NCI-H345 (cell line): ENCODE results near the gene KMT2D.
A peak's percentile ranks its signal among the peaks of the same experiment; 100 is the strongest.
"Not testable (repeated sequence)": the region's sequence is repeated elsewhere in the genome, so short reads cannot be mapped to it uniquely, and the experiment has no call there.

Experiments used
- DNase-seq: peaks from one replicate; lab custom pipeline; 2025; lab: John Stamatoyannopoulos, UW

The KMT2D gene

DNA sequence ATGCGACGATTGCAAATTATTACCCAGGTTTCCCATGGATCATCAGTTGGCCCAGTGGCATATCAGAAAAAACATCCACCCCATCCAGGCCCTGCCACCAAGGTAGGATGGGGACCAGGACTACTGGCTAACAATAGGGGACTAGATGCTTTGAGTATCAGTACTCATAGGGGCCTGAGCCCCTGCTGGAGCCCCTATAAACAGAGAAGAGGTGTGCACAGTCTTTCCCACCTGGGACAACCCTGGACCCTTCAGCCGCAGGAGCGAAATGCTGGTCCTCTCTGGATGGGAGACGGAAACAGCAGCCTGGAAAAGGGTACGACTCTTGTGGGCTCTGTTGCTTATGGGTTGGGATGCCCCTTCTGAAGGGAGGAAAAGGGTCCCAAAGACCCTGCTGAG is 28.3 kb upstream of the KMT2D start:
- no peak for DNase-seq

DNA sequence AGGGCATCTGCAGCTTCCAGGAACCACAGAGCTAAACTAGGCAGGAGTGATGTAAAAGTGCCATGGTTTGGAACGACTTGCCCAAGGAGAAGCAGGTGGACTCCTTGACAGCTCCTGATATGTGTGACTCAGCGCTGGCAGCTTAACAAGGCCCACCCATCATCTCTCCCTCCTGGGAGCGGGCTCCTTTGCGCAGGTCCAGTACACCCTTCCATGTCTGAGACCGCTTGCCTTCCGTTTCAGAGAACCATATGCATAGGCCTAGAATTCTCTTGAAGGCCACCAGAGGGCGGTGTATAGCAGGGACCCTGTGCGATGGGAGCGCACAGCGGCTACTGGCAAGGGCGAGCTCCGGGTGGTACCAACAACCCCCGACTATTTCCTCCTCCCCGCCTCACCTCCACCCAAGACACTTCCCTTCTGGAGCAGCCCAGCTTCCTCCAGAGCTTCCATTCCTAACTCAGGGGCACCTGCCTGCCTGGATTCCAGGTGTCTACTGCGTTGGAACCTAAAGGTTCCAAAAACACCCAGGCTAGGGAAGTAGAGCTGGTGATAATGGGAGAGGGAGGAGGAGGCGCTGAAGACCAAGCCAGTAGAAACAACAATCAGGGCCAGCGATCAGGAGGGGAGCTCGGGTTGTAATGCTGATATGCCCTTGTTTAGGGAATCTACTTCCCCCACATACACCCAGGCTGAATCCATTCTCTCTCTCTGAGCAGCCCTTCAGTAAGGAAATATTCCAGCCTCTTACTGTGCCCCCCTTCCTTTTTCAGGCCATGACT is 27.7 kb upstream of the KMT2D start:
- DNase-seq: peak; percentile 53

DNA sequence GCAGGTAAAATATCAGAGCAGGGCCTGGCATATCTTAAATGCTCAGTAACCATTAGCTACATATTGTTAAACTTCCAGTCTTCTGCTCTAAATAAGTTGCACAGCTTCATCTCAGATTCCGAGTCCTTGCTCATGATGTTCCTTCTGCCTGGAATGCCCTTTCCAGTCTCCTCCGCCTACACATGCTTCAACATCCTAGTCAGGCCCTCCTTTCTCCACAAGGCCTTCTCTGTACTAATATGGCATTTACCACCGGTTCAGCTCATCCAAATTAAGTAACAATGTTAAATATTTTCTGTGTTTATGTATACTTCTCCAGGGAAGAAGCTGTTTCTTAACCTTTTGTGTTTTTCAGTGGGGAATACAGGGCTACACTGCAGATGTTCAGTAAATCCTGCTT is 25.5 kb upstream of the KMT2D start:
- DNase-seq: no peak

DNA sequence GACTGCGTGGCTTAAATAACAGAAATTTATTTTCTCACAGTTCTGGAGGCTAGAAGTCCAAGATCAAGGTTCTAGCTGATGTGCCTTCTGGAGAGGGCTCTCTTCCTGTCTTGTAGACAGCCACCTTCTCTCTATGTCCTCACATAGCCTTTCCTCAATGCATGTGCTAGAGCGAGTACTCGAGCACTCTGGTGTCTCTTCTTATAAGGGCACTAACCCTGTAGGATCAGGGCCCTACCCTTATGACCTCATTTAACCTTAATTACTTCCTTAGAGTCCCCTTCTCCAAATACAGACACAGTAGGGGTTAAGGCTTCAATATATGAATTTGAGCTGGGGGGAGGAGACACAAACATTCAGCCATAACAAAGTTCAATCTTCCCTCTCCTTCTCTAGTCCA is 23.8 kb upstream of the KMT2D start:
- DNase-seq: no peak

DNA sequence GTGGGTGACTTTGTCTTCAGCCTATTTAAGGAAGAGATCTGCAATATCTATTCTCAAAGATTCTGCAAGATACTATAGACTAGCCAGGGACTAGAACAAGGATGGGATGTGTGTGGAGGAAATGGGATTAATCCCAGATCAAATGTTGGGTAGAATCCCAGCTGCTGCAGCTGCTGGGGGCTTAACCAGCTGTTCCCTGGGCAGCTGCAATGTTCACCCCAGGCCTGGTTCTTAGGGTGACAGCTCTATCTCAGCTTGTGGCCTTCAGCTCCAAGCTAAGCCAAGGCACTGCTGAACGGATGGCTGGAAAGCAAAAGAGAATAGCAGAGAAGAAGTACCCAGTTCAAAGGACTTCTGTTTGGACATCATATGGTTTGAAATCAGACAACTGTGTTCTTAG is 19.2 kb upstream of the KMT2D start:
- no peak for DNase-seq

DNA sequence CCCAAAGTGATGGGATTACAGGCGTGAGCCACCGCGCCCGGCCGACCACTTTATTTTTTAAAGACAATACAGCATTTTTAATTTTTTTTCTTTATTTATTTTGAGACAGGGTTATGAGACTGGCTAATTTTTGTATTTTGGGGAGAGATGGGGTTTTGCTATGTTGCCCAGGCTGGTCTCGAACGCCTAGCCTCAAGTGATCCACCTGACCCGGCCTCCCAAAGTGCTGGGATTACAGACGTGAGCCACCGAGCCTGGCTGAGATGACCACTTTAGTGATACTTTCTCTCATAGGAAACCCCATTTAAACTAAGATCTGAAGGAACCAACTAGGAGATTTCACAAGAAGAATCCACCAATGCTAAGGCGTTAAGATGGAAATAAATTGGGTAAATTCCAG is 10.4 kb upstream of the KMT2D start:
- DNase-seq: no peak

DNA sequence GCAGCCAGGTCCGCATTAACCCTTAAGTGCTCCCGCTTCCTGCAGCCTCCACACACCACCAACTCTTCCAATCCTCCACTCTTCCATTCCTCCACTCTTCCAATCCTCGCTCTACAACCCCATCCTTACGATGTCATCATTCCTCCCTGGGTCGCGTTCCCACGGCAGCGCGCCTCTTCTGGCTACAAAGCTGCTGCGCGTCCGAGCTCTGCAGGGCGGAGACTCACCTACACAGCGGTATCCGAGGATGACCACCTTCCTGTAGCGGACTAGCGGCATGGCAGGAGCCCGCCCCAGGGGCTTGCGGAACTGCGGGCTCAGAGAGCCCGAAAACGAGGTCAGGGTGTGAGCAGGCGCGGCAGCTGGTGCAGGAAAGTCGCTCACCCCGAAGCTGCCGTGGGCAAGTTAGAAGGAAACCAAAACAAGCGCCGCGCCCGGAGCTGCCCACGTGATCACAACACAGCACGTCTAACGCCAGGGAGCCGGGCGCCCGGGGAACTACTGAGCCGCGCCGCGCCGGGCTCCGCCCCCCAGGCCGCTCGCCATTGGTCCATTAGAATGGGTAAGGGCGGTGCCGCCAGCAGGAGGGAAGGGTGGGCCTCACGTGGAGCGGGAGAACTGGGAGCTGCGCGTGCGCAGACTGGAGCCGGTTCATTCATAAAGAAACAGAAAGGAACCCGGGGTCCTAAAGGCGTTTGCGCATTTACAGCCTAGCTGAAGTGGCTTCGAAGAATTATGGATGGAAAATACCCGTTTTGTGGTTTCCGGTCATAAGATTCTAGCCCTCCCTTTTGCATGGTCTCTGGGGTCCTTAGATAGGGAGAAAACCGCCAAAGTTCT is 9.1 kb upstream of the KMT2D start, which contains the start of gene RHEBL1:
RHEBL1 (minus strand) TSS at position 473 of the 840 bp plus-strand sequence; CDS start at position 279, 194 bp downstream.
- DNase-seq: peak; percentile 85

DNA sequence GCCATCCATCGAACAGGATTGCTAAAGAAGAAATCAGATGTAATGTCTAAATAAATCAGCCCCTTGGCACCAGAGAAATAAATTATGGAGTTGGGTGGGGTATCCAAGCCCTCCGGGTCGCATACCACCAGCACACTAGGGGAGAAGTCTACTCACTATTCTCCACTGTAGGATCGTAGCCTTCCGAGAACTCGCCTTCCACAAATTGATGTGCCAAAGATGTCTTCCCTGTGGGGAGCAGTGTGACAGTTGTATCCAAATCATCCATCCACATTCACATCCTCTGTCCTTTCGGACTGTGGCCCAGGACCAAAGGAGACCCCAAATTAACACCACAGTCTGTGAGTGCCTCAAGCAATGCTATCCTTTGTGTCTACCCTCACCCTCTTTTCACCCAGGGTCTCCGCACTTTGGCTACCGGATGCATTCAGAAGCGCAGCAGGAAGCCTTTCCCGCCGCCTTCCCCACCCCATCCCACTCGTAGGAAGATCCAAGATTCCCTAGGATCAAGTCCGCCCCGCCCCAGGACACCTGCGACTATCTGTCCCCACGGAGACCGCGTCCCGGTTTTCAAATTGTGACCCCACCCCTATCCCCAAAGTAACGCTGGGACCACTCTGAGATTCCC is 8.4 kb upstream of the KMT2D start:
- no peak for DNase-seq

DNA sequence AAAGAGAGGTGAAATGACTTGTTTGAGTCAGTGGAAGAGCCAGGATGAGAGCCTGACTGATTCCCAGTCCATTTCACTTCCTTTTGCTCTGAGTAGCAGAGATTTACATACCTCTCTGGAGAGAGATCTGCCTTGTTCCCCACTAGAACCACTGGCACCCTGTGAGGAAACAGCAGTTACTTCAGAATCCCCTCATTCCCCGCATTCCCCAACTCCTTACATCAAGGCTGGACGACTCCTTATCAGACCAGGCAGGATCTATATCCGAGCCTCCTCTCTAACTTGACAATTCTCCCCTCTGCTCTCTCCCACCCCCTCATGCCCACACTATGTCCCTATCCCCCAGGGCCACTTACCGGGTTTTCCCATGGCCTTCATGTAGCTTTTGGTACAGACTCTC is 5.5 kb upstream of the KMT2D start:
- DNase-seq: no peak

DNA sequence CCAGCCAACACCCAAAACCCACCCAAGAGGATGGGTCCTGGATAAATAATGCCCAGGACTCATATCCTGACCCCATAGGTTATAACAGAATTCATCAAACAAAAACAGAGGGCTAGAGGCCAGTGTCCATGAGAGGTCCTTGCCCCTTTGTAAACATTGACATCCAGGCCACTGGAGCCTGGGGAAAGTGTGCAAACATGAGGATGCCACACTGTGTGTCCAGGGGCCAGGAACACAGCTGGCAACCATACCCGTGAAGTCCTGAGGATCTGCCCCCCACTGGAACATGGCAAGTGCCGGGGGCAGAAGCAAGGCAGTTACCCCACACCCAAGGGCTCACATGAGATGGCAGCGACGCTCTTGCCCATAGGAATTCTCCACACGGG is 4.2 kb upstream of the KMT2D start:
- DNase-seq: no peak

DNA sequence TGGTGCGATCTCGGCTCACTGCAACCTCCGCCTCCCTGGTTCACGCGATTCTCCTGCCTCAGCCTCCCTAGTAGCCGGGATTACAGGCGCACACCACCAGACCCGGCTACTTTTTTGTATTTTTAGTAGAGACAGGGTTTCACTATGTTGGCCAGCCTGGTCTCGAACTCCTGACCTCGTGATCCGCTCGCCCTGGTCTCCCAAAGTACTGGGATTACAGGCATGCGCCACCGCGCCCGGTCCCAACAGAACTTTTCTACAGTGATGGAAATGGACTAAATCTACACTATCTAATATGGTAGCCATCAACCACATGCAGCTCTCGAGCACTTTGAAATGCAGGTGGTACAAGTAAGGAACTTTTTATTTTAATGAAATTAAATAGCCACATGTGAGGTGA is 1.3 kb upstream of the KMT2D start:
- not testable (repeated sequence) for DNase-seq

DNA sequence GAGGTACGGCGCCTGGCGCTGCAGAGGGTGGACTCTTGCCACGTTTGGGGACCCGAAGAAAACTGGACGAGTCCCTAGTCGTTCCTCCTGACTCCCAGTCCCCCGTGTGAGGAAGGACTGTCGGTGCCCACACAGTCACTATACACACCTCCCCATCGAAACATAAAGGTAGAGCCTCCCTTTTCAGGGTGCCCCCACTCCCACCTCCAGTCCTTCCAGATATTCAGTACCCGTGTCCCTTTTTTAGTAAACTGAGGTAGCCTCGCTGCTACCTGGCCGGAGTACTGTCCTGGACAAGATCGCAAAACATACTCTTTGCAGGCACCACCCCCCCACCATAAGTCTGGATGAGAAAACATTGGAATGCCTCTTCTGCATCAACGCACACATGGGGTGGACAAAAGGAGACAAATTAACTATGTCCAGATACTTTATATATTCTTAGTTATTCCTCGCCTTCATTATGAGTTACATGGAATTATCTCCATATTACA is 610 bp upstream of the KMT2D start:
- no peak for DNase-seq

DNA sequence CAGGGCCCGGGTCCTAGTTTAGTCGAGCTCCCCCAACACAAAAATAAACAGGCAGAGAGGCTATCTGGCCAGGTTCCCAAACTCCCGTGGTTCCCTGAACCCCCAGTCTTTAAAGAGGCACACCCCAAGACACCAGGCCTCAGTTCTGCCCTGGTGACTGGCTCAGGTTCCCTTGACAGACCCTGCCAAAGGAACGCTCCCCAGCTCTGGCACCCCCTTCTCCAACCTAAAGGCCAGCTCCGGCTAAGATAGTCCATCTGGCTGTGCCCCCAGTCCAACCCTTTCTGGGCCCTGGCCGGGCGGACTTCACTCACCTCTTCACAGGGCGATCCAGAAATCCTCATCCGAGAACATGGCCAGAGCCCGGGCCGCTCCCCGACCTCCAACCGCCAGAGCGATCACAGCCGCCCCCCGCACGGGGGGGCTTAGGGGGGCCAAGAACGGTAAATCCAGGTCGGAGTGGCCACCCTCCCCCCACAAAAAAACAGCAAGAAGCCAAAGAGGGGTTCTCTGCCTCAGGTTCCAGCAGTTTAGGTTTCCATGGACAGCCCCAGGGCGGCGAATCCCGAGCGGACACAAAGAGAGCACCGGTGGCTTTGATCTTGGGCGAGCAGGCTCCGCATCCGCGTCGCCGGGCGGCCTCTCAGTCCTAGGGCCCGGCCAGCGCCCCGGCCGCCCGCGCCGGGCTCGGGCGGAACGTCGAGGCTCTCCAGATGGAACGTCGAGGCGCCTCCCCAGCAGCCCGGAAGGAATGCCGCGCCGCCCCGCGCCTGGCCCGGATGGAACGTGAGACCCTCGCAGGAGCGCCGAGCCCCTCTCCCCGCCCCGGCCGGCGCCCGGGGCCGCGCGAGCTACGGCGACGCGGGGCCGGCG is 1.1 kb downstream of the KMT2D start:
- DNase-seq: no peak

DNA sequence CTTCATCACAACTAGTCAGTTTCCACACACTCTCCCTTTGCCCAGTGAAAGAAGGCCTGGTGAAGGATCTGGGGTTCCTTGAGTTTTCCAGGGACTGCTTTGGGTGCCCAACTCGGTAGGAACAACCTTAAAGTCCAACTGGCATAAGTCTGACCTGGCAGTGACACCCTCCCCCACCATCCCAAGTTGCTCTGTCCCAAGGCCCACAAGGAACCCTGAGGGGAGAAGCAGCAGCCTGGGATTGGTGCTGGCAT is 1.6 kb downstream of the KMT2D start:
- DNase-seq: no peak

DNA sequence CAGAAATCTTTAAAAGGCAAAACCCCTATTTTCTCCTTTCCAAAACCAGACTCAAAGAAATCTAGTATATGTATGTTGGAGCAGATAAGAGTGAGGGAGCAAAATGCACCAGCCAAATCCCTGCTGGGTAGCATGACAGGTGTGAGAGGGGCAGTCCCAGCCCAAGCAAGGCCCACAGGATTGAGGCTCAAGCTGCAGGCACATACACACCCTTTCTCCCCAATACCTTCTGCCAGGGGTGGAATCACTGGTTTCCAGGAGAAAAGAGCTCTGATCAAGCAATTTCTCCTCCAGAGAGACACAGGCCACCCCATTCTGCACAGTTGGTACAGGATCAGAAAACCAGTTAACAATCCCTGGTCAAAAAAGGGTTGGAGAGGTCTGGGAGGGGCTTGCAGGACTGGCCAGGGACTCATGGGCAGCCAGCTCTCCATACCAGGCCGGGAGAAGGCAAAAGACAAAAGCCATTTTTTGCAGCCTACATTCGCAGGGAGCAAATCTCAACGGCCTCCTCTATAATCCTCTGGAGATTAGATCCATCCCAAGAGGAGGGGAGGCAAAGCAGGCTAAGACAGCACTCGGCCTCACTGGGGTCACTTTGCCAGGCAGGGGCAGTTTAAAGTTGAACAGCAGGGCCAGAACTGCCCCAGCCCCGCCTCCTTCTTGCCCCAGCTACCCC is 2.1 kb downstream of the KMT2D start:
- no peak for DNase-seq

DNA sequence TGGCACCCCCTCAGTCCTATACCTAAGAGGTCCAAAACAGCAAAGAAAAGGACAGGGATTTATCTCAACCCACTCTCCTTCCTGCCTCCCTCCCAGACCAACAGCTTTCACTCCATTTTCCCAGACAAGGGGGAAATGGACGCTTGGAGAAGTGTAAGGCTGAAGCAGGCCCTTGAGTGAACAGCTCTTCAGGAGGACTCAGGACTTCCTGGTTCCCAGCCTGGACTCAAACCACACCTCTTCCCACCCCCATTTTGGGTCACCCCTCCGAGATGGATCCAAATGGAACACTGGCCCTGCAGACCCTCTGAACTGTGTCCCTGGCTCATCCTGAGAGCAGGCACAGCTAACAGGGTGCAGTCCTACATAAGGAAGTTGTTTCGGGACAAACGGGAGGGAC is 2.7 kb downstream of the KMT2D start:
- no peak for DNase-seq

DNA sequence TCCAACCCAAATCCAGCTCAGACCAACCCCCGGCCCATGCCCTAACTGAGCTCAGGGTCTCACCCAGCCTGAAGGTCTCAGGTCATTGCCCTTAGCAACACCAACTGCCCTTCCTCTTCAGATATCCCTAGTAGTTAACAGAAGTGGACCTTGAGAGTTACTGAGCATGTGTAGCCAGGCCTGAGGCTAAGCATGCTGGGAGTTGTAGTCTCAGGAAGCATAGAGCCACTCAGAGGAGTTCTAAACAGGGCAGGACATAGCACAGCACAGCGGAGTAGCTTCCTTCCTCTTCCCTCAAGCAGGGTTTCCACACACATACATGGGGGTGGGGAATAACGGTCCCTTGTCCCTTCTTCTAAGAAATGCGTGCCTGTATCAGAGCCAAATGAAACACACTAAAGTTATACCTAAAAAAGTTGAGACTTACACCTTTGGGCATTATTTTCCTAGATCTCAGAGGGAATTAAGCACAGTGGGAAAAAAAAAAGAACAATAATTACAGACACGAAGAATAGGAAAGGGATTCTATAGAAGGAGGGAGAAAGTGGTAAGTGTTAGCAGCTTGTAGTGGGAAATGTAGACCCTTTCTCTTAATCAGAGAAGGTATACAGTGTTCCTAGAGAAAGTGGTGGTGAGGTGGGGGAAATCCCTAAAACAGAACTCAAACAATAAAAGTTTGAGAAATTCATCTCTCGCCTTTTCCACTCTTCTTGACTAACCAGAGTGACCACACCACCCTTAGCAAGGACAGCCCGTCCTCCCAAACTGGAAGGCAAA is 4.4 kb downstream of the KMT2D start:
- DNase-seq: no peak

DNA sequence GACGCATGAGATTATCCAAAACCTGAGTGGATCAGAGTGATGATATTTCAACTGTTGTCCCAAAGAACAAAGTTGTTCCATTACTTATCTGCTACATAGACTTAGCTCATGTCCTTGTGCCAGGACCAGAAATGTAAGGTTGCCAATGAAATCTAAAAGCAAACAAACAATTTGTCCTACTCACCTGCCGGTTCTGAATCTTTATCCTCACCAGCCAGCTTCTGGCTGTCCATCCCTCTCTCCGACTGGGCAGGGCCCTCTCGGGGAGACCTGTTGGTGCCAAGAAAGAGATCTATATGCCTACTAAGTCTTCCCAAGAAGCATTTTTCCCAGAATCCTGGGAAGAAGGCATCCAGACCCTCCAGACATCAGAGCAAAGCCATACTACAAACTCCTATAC is 5.5 kb downstream of the KMT2D start:
- no peak for DNase-seq

DNA sequence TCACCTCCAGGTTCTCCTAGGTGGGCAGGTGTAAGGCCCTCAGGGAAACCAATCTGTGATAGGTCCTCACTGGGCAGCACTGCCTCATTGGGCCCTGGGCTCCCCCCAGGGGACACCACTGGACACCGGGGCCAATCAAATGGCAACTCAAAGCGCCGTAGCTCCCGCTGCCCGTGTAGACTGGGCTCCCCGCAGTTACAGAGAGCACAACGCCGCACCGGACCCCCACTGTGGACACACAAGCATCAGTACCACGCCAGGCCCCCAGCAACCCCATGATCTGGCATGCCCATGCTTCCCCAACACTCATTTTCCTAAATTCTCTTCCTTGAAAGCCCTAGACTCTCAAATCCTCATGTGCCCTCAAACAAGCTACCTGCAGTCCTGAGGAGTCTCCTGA is 6.1 kb downstream of the KMT2D start:
- DNase-seq: no peak

DNA sequence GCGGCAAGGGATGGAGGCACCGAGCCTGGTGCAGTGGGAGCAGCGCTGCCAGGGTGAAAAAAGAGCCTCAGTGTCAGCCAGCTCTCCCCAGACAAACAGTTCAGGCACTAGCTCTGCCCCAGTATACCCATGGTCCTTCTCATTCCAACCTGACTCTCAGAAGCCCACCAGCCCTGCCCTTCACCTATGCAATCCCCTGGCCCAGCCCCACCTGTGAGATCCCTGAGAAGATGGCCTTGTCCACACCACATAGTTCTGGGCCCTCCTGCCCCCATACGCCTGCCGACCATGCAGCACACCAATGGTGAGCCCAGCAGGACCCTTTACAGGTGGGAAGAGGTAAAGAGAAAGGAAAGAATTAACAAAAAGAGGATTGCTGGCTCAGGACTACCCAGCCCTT is 6.5 kb downstream of the KMT2D start:
- no peak for DNase-seq
